NT2/D1 (cell line): ENCODE results near the gene COL18A1.

Source experiments
- DNase-seq: peaks from one replicate; pipeline ENCODE4 v3.0.0-alpha.2; 2011; ENCODE audit warnings: low read depth, low spot score
- H3K27me3 ChIP-seq: 2 replicates; pipeline ENCODE4 v1.6.0; 2011; ENCODE audit warnings: mild to moderate bottlenecking; ENCODE audit not compliant: insufficient read length, insufficient read depth
- H3K36me3 ChIP-seq: 2 replicates; pipeline ENCODE4 v1.6.1; 2011; ENCODE audit warnings: mild to moderate bottlenecking, low read length, mixed read lengths; ENCODE audit not compliant: insufficient read depth, insufficient read length
- H3K4me1 ChIP-seq: 2 replicates; pipeline ENCODE4 v1.5.1; 2011; ENCODE audit not compliant: insufficient read depth, insufficient read length
- H3K4me3 ChIP-seq: 2 replicates; pipeline ENCODE4 v1.5.1; 2011; ENCODE audit warnings: low read depth; ENCODE audit not compliant: insufficient read length
- H3K9ac ChIP-seq: 2 replicates; pipeline ENCODE4 v1.6.0; 2011; ENCODE audit warnings: low read depth; ENCODE audit not compliant: insufficient read length
- H3K9me3 ChIP-seq: 2 replicates; pipeline ENCODE4 v1.5.1; 2011; ENCODE audit warnings: mild to moderate bottlenecking, low read length; ENCODE audit not compliant: insufficient read depth
- SUZ12 ChIP-seq: IDR thresholded peaks from 2 replicates; pipeline ENCODE4 v1.6.1; 2011; ENCODE audit not compliant: insufficient read length, insufficient read depth; ENCODE audit errors: extremely low read depth
- YY1 ChIP-seq: IDR thresholded peaks from 2 replicates; pipeline ENCODE4 v1.6.1; 2011; ENCODE audit not compliant: insufficient read length, insufficient read depth
- ZNF274 ChIP-seq: IDR thresholded peaks from 2 replicates; pipeline ENCODE4 v1.6.1; 2011; ENCODE audit warnings: mild to moderate bottlenecking, low read depth, low read length

Gene COL18A1

GRCh38 chr21:45420061-45421041 lies 15.4 kb downstream of the COL18A1 start:
- H3K27me3 ChIP-seq: no peaks in the 10 kb centered on the region
- peak overlapping the region; percentile 17 for H3K9ac ChIP-seq
- H3K36me3 ChIP-seq: peaks cover 96% of the 10 kb centered on the region
- no peak overlapping the region for H3K4me3 ChIP-seq
- peaks cover 64% of the 10 kb centered on the region for H3K4me1 ChIP-seq
- DNase-seq: no peak
- no peak for TF ChIP-seq SUZ12
- no peak for TF ChIP-seq ZNF274
- no peak for TF ChIP-seq YY1
- no peaks in the 10 kb centered on the region for H3K9me3 ChIP-seq

GRCh38 chr21:45421071-45421845 lies 16.3 kb downstream of the COL18A1 start:
- no peak for TF ChIP-seq YY1
- TF ChIP-seq ZNF274: no peak
- no peak for TF ChIP-seq SUZ12
- Histone ChIP-seq H3K9ac (no peak overlapping the region), H3K36me3 (peaks cover 89% of the 10 kb centered on the region), H3K4me3 (no peak overlapping the region), H3K27me3 (no peaks in the 10 kb centered on the region), H3K9me3 (no peaks in the 10 kb centered on the region), H3K4me1 (peaks cover 60% of the 10 kb centered on the region)
- no peak for DNase-seq

GRCh38 chr21:45421846-45422775 lies 17.1 kb downstream of the COL18A1 start:
- no peaks in the 10 kb centered on the region for H3K9me3 ChIP-seq
- DNase-seq: no peak
- TF ChIP-seq ZNF274 (no peak), SUZ12 (no peak), YY1 (no peak)
- no peak overlapping the region for H3K4me3 ChIP-seq
- H3K36me3 ChIP-seq: peaks cover 82% of the 10 kb centered on the region
- H3K9ac ChIP-seq: peak overlapping the region; percentile 6
- H3K27me3 ChIP-seq: no peaks in the 10 kb centered on the region
- H3K4me1 ChIP-seq: peaks cover 62% of the 10 kb centered on the region

GRCh38 chr21:45423201-45423955 lies 18.4 kb downstream of the COL18A1 start:
- TF ChIP-seq SUZ12: no peak
- TF ChIP-seq ZNF274: no peak
- no peak for TF ChIP-seq YY1
- Histone ChIP-seq H3K4me3 (no peak overlapping the region), H3K36me3 (peaks cover 80% of the 10 kb centered on the region), H3K9ac (no peak overlapping the region), H3K9me3 (no peaks in the 10 kb centered on the region), H3K27me3 (no peaks in the 10 kb centered on the region), H3K4me1 (peaks cover 68% of the 10 kb centered on the region)
- DNase-seq: no peak

GRCh38 chr21:45423968-45424853 lies 19.2 kb downstream of the COL18A1 start:
- no peaks in the 10 kb centered on the region for H3K27me3 ChIP-seq
- no peak overlapping the region for H3K4me3 ChIP-seq
- DNase-seq: no peak
- H3K9ac ChIP-seq: peak overlapping the region; percentile 6
- TF ChIP-seq SUZ12 (no peak), ZNF274 (no peak), YY1 (no peak)
- no peaks in the 10 kb centered on the region for H3K9me3 ChIP-seq
- H3K36me3 ChIP-seq: peaks cover 79% of the 10 kb centered on the region
- H3K4me1 ChIP-seq: peaks cover 66% of the 10 kb centered on the region
